Gastrocnemius medialis (tissue), 4 donors: ENCODE measurements around the gene TFAP2D. TPM values are rescaled to one million over a fixed set of nuclear protein-coding genes. Genes with fewer than 3 reads are reported as not detected.

Experiments
- ATAC-seq, 2 donors: fragments of 150-250 bp; one replicate each; pipeline ENCODE4 v1.9.1; 2016
- DNase-seq, 2 donors: peaks; one replicate each; pipeline ENCODE4 v3.0.0-alpha.2; 2019
- H3K27ac ChIP-seq, 4 donors: fragments of 200-600 bp; sonication (generic); 1 replicate in 1 of 4; 2 replicates in 3 of 4; pipeline ENCODE4 v1.5.1; 2016 to 2018; ENCODE audit warnings: mild to moderate bottlenecking in 2 of 4, moderate library complexity in 1 of 4
- H3K27me3 ChIP-seq, 3 donors: fragments of 200-600 bp; sonication (generic) in 2 of 3; 1 replicate in 1 of 3; 2 replicates in 2 of 3; pipeline versions ENCODE4 v1.5.1 to v1.6.0; 2016 to 2019; ENCODE audit warnings: mild to moderate bottlenecking in 1 of 3, moderate library complexity in 1 of 3
- H3K36me3 ChIP-seq, 2 donors: fragments of 200-600 bp; sonication (generic) in 1 of 2; one replicate each; pipeline ENCODE4 v1.5.1; 2017 to 2018
- H3K4me1 ChIP-seq, 2 donors: fragments of 200-600 bp; sonication (generic) in 1 of 2; one replicate each; pipeline ENCODE4 v1.5.1; 2016 to 2017; ENCODE audit warnings: mild to moderate bottlenecking in 2 of 2
- H3K4me3 ChIP-seq, 4 donors: fragments of 200-600 bp; sonication (generic) in 3 of 4; 1 replicate in 1 of 4; 2 replicates in 3 of 4; pipeline ENCODE4 v1.5.1; 2016 to 2019; ENCODE audit warnings: mild to moderate bottlenecking in 2 of 4
- H3K9me3 ChIP-seq, 3 donors: fragments of 200-600 bp; sonication (generic) in 2 of 3; 1 replicate in 1 of 3; 2 replicates in 2 of 3; pipeline ENCODE4 v1.5.1; 2016 to 2019
- POLR2A ChIP-seq, 2 donors: fragments of 450-650 bp; IDR thresholded peaks; one replicate each; pipeline ENCODE4 v1.6.1; 2017; ENCODE audit warnings: antibody characterized with exemption in 2 of 2, mild to moderate bottlenecking in 2 of 2, moderate library complexity in 2 of 2
- in situ Hi-C, 4 donors: fragments of 200-750 bp; cut with MboI; loops; one replicate each; pipeline versions ENCODE4 v1.15.0 to v1.8.0; 2017; ENCODE audit warnings: low sequenced_read_pairs in 4 of 4
- intact Hi-C: fragments of 100-400 bp; cut with DNase I; formaldehyde crosslinking; loops from one replicate; pipeline ENCODE4 v1.15.1; 2023; ENCODE audit warnings: low total_unique reads
- total RNA-seq, 4 donors: library from RNA; depleted of rRNA; stranded (reverse); fragments of >200 nt; gene quantifications; one replicate each; pipeline versions ENCODE4 v1.1.0 to v1.2.3, GENCODE V29; 2016
- TF ChIP-seq, protein P1 (sequence below), 5 experiments: fragments of 450-650 bp in 3 of 5; fragments of 200-600 bp in 2 of 5; sonication (generic) in 2 of 5; IDR thresholded peaks in 4 of 5; conservative IDR thresholded peaks in 1 of 5; 1 replicate in 4 of 5; 2 replicates in 1 of 5; pipeline ENCODE4 v1.5.1; 2016 to 2019; ENCODE audit warnings: antibody characterized with exemption in 5 of 5, mild to moderate bottlenecking in 3 of 5, moderate library complexity in 3 of 5

Gene TFAP2D
- total RNA-seq, 4 donors from 2014 or later = not detected

DNA sequence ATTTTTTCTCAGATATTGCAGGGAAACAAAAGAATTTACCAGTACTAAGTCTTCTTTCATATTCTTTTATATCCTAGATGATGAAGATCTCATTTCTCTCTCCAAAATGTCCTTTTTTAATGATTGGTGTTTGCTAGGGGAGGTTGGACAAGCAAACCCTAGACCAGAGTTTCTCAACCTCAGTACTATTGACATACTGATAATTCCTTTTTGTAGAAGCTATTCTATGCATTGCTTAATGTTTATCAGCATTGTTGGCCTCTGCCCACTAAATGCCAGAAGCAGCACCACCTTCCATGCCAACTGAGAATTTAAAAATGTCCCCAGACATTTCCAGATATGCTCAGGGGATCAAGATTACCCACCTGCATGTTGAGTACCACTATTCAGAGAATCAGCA lies 91.0 kb downstream of the TFAP2D start:
- in situ Hi-C loops (loop anchor here in 3 of 4 donors (25.0 kb wide), 2 partner anchors 733 to 1208 kb away; no protein-coding TSS in a partner anchor), intact Hi-C loops (no loop called here)
- no peak overlapping the region for H3K4me3 ChIP-seq

DNA sequence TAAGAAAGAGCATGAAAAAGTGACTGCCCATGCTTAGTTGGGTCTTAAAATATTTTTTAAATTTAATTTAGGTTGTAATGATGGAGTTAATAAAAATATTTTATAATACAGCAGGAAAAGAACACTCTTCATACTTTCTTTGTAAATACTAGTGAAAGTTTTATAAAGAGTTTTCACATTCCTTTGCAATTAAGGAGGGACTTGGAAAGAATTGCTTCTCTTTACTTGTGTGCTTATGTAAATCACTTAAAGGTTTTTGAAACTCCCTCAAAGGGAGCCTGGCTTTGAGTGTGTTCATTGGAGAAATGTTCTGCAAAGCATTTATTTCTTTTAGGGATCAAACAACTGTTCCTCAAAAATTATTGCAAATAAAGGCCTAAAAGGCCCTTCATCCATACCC lies 93.7 kb downstream of the TFAP2D start:
- intact Hi-C loops (no loop called here), in situ Hi-C loops (loop anchor here in 3 of 4 donors (25.0 kb wide), 2 partner anchors 730 to 1205 kb away; no protein-coding TSS in a partner anchor)
- no peaks in the 10 kb centered on the region for H3K36me3 ChIP-seq
- no peaks in the 10 kb centered on the region for H3K4me1 ChIP-seq
- no peak for ATAC-seq
- no peak for TF ChIP-seq POLR2A (IDR thresholded peaks at IDR 0.05)
- TF ChIP-seq, protein P1, sequence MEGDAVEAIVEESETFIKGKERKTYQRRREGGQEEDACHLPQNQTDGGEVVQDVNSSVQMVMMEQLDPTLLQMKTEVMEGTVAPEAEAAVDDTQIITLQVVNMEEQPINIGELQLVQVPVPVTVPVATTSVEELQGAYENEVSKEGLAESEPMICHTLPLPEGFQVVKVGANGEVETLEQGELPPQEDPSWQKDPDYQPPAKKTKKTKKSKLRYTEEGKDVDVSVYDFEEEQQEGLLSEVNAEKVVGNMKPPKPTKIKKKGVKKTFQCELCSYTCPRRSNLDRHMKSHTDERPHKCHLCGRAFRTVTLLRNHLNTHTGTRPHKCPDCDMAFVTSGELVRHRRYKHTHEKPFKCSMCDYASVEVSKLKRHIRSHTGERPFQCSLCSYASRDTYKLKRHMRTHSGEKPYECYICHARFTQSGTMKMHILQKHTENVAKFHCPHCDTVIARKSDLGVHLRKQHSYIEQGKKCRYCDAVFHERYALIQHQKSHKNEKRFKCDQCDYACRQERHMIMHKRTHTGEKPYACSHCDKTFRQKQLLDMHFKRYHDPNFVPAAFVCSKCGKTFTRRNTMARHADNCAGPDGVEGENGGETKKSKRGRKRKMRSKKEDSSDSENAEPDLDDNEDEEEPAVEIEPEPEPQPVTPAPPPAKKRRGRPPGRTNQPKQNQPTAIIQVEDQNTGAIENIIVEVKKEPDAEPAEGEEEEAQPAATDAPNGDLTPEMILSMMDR (IDR thresholded peaks at IDR 0.05 in 4 of 5, conservative IDR thresholded peaks at IDR 0.05 in 1 of 5) = no peak
- H3K27ac ChIP-seq = no peak overlapping the region
- DNase-seq = no peak
- no peaks in the 10 kb centered on the region for H3K9me3 ChIP-seq
- no peaks in the 10 kb centered on the region for H3K27me3 ChIP-seq
- no peak overlapping the region for H3K4me3 ChIP-seq

More for the DNA sequence above, 91.0 kb downstream of the TFAP2D start:
- no peak for ATAC-seq
- H3K27me3 ChIP-seq = no peaks in the 10 kb centered on the region
- no peaks in the 10 kb centered on the region for H3K36me3 ChIP-seq
- H3K9me3 ChIP-seq = no peaks in the 10 kb centered on the region
- no peak overlapping the region for H3K27ac ChIP-seq
- no peaks in the 10 kb centered on the region for H3K4me1 ChIP-seq
- DNase-seq = no peak
- no peak for TF ChIP-seq POLR2A (IDR thresholded peaks at IDR 0.05)
- TF ChIP-seq, protein P1 (IDR thresholded peaks at IDR 0.05 in 4 of 5, conservative IDR thresholded peaks at IDR 0.05 in 1 of 5) = no peak

DNA sequence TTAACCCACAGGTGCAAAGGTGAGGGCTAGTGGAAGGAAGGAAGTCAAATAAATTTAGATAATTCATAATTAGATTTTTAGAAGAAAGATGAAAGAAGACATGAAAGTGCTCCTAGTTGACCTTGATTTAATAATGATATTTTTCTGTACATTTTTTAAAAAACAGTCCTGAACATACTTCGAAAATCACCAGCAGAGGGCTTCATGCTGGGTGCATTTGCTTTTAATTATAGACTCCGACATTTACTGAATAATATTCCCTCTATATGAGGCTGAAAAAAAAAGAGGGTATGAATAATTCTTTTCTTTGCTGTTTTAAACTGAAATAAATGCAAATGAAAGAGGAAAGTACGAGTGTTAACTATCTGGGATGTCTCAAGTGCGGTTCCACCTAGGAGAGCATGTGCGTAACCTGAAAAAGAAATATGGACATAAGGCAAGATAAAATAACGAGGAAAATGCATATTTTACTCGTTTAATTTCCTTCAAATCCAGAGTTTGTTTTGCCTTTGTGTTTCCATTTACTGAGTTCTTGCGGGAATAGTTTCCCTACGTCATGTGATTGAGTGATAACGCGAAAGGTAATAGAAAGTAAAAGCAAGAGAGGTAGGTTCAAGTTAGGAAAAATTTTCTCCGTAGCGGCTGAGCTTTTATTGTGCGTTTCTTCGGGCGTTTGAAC lies 102.2 kb downstream of the TFAP2D start:
- intact Hi-C loops = loop anchor here (5.0 kb wide), 3 partner anchors 537 to 1207 kb away; no protein-coding TSS in a partner anchor
- TF ChIP-seq, protein P1 (IDR thresholded peaks at IDR 0.05 in 4 of 5, conservative IDR thresholded peaks at IDR 0.05 in 1 of 5) = no peak
- TF ChIP-seq POLR2A (IDR thresholded peaks at IDR 0.05) = no peak
- in situ Hi-C loops = loop anchor here (10.0 to 25.0 kb wide), 4 partner anchors 722 to 1209 kb away; no protein-coding TSS in a partner anchor
- peak overlapping the region; percentile 35 to 55 (median 48) for H3K4me3 ChIP-seq
- DNase-seq (no peak), ATAC-seq (no peak)
- H3K27me3 ChIP-seq = peaks cover 43 to 67% (median 58%) of the 10 kb centered on the region in 3 donors
- no peak overlapping the region for H3K27ac ChIP-seq
- H3K9me3 ChIP-seq = no peaks in the 10 kb centered on the region
- no peaks in the 10 kb centered on the region for H3K36me3 ChIP-seq
- H3K4me1 ChIP-seq = peaks cover 0 to 4% of the 10 kb centered on the region in 2 donors

DNA sequence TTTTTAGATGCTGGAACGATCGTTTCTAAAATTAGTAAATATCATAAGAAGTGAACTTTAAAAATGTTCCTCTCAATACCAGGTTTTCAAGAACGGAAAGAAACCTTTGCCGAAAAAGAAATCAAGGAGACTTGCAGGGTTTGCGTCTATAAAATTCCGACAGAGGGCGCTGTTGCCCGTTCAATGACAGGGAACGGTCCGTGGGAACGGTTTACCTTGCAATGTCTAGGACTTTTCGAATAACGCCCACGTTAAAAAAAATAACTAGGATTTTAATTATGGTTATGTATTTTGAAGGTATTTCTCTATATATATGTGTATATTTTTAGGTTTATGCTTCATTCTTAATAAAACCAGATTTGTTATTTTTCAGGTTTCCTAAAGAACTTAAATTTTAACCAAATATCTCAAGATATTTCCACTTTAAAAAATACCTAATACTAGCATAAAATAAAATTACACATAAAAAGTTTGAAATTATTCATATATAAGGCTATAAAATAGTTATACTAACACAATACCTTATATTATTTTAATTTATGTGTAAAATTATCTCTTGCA lies 102.9 kb downstream of the TFAP2D start:
- in situ Hi-C loops = loop anchor here (10.0 to 25.0 kb wide), 4 partner anchors 721 to 1209 kb away; no protein-coding TSS in a partner anchor
- ATAC-seq (peak; percentile 60 to 70), DNase-seq (peak in 1 of 2 donors; percentile 29)

More for the DNA sequence above, 102.9 kb downstream of the TFAP2D start:
- H3K27ac ChIP-seq = no peak overlapping the region
- H3K27me3 ChIP-seq = peaks cover 48 to 73% (median 64%) of the 10 kb centered on the region in 3 donors
- intact Hi-C loops = loop anchor here (5.0 kb wide), 3 partner anchors 536 to 1206 kb away; no protein-coding TSS in a partner anchor
- peaks cover 0 to 4% of the 10 kb centered on the region in 2 donors for H3K4me1 ChIP-seq
- H3K36me3 ChIP-seq = no peaks in the 10 kb centered on the region
- no peak for TF ChIP-seq POLR2A (IDR thresholded peaks at IDR 0.05)
- TF ChIP-seq, protein P1 (IDR thresholded peaks at IDR 0.05 in 4 of 5, conservative IDR thresholded peaks at IDR 0.05 in 1 of 5) = peak; percentile 48 to 80 (median 64)
- peak overlapping the region; percentile 35 to 55 (median 48) for H3K4me3 ChIP-seq
- no peaks in the 10 kb centered on the region for H3K9me3 ChIP-seq
